NCI-H2171 treated with DMSO at 0.1 percent for 48 hours (cell line): ENCODE results near the gene CDC42.

ENCODE experiments used
- DNase-seq: peaks from one replicate; lab custom pipeline; 2025; lab: John Stamatoyannopoulos, UW

CDC42 gene

DNA sequence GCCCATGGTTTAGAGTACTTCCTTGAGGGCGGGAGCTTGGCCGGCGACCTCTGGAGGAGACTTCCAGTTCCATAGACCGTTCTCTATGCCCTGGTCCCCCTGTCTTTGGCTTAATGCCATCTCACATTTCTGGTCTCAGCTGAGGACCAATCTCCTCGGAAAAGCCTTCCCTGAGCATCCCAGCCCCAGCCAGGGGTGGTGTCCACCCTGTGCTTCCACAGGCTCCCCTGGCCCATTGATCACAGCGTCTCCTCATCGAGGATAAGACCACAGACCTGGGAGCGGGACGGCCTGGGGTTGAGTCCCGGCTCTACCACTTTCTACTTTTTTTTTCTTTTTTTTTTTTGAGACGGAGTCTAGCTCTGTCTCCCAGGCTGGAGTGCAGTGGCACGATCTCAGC, 75.9 kb downstream of the CDC42 start:
- DNase-seq, result no peak

DNA sequence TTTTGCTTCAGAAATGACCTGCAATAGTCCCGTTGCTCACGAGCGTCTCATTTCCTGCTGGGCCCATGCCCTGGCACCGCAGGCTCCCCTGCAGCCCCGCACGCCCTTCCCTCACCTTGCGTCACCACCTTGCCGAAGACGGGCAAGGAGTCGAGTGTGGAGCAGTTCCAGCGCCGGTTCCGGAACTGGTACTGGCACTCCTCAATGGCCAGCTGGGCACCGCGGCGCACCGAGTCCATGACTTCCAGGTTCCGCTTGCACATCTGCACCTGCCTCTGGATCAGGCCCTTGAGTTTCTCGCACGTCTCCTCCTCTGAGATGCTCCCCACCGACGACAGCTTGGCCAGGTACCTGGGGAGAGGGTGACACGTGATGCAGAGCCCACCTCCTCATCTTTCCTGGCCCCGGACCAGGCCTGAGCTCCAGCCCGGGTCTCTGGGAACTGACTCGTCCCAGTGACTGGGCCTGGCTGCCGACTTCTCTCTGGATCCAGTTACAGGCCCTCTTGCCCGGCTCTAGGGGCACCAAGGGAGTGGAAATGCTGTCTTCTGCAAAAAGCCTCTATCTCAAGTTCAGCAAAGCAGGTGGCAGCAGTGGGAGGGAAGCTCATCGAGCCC, 77.1 kb downstream of the CDC42 start:
- no peak for DNase-seq

DNA sequence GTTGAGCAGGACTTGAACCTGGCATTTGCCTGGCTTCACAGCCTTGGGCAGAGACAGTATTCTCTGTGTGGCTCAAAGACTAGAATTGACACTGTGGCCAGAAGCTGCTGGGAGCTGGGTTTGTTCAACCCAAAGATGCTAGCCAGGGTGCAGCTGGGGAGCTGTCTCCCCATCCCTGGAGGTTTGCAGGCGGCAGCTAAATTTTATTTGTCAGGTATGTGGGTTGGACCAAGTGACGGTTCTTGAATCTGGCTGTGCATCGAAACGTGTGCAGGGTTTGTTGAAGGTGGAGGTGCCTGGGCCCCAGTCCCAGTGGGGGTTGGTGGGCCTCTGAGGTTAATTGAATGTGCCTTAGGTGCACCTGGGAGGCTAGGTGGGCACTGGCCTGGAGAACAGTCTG, 78.6 kb downstream of the CDC42 start:
- DNase-seq, result no peak

DNA sequence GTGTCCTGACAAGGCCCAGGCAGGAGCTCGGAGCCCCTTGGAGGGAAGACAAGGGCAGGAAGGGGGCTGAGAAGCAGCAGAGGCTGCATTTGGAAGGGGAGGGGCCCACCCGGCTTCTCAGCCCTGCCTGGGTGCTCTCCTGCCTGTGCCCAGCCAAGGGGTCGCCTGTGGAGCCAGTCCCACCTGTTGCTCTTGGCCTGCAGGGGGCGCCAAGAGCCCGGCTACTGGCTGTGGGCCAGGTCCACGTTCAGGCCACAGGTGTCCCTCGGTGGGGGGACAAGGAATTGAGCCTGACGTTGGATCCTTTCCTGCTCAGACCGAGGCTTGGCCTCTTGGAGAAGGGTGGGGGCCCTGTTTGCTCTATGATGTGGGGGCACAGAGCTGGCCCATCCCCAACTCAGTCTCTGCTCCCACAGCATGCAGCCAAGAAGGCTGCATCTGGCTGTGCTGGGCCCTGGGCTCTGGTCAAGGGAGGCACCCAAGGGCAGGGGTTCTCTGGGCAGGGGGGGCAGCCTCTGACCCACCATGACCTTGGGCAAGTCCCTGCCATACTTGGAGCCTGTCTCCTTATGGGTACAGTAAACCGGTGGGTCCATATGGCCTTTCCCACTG, 79.5 kb downstream of the CDC42 start:
- peak; percentile 33 for DNase-seq

DNA sequence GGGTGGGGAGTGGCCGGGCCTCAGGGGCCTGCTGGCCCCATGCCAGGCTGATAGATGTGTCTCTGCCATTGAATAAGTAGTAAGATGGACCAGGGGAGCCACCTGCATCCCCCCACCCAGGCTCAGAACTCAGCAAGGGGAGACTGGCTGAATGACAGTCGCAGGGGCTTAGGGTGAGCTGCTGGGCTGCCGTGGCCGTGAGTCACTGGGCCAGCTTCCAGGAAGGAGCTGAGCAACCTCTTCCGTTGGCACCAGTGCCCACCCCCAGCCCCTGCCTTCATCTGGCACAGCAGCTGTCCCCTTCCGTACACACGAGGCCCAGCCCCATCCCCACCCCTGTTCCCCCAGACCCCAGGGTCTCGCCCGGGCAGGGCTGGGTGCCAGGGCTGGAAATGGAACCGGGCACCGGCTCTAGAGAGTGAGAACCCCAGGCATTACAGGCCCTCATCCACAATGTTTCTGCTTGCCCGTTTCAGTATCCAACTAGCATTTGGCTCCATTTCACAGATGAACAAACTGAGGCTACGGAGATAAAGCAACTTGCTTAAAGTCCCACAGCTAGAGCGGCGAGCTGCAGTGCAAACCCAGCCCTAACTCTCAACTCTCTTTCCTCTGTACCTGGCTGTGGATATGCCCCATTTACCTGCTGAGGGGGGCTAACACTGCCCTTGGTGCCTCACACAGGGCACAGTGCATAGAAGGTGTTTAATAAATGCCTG, 80.2 kb downstream of the CDC42 start:
- DNase-seq, result peak; percentile 14

DNA sequence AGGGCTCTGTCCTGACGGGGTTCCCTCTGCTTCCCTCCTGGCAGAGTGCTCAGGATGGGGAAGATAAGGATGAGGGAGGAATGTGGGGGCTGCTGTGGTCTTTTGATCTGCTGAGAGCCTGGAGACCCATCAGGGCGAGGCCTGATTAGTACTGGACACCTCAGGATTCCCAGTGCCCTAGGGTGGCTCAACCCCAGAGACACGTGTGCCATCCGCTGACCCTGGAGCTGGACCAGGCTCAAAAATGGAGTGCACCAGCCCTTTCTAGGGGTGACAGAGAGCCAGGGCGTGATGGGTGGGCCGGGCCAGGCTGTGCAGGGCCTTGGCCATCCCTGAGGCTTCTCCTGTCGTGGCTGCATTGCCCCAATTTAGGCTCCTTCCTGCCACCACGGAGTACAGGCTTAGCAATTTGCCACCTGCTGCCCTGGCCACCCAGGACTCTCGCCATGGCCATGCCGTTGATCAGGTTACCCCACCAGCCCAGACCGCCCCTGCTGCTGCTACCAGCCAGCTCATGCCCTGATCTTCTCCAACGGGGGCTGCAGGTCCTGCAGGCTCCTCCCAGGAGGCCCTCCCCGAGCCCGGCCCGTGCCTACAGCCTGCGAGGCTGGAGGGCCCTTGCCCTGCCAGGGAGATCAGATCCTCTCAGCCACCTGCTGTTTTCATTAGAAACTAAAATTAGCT, 80.9 kb downstream of the CDC42 start:
- peak; percentile 37 for DNase-seq

DNA sequence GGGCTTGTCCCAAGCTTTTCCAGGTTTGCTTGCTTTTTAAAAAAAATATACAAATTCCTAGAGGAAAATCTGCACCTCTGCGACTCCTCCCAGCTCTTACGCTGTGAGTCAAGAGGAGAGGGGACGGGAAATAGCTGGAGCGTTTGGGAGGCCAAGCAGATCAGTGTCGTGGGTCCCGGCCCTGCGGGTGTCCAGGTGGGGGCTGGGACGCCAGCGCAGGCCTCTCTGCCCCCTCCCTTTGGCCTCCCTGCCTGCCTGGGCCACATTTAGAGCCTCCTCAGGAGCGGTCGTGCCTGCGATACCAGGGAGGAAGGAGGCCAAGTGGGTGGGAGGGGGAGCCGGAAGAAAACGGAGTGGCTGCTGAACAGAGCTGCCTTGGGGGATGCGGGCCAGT, 81.4 kb downstream of the CDC42 start:
- DNase-seq, result no peak

DNA sequence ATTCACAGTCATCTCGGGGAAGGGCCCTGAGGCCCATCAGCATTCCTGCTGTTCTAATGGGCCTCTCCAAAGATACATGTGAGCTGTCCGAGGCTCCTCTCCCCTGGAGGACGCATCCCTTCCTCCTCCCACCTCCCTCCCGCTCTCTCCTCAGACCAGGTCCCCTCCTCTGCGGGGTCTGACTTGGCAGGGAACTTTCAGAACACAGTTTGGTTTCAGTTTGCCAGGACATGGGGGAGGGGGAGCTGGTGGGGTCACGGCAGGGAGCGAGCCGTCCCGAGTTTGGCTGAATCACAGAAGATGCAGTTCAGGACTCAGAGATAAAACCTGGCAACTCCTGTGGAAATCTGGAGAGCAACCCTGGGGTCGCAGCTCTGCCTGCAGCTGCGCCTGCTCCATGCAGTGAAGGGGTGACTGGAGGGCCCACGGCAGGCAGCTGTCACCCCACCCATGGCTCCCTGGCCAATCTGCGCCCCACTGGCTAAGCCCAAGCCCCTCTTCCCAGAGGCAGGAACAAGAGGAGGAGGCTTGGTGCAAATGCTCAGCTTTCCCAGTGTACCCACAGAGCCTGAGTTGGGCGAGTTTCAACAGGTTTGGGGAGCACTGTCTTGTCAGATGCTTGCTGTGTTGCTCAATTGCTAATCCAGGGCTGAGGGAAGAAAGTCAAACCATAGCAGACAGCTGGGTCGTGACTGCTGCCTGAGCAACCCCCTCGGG, 84.7 kb downstream of the CDC42 start:
- DNase-seq, result peak; percentile 80

DNA sequence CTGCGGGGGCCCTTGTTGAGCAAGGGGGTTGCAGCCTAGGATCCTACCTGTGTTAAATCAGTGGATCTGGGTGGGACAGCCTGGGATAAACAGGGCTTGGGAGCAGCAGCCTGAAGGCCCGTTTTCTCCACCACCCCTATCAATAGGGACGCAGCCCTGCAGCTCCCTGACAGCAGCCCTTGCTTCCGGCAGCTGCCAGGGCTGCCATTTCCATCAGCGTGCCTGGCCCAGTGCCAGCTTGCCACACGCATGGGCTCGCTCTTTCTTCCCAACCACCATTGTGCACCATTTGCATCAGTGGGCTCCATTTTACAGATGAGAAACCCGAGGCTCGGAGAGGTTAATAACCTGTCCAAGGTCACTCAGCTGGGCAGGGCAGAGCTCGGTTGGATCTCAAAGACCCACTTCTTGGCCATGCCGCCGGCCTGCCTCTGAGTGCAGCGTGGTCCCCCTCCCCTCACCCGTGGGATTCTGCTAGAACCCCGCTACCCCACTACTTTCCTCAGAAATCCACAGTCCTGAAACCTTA, 86.6 kb downstream of the CDC42 start:
- DNase-seq, result peak; percentile 81

DNA sequence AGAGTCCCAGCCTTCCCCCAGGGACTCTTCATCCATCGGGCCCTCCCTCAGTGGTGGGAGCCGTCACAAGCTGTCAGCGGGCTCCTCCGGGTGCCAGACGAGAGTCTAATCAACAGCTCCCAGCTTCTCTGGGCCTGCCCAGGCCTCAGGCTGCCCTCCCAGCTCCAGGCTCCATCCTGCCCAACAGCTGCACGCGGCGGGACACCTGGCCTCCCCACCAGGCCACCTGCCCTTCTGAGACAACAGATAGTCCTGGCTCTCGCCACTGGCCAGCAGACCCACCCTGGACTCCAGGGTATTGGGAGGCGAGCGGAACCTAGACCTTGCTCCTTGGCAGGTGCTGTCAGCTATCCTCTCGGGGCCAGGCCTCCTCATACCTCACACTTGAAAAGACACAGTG, 87.3 kb downstream of the CDC42 start:
- peak; percentile 75 for DNase-seq
